ENCODE measurements around the gene UGT1A5.

DNA sequence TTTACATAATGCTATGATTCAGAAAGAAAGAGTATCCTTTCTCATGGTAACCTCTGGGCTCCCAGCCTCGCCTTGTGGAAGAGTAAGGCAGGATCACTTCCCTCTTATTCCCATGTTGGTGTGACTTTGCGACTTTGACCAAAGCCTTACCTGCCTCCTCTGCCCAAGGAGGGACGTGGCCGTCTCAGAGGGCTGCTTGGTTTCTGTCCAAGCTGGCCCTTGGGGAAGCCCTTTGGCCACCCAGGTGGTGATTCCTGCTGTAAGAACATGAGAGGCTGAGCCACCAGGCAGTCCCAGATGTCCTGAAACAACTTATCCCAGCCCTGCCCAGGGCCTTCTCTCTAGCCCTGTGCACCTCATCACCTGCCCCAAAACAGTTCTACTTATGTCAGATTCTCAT lies 14.0 kb upstream of the UGT1A5 start:
- TF ChIP-seq, protein P1, sequence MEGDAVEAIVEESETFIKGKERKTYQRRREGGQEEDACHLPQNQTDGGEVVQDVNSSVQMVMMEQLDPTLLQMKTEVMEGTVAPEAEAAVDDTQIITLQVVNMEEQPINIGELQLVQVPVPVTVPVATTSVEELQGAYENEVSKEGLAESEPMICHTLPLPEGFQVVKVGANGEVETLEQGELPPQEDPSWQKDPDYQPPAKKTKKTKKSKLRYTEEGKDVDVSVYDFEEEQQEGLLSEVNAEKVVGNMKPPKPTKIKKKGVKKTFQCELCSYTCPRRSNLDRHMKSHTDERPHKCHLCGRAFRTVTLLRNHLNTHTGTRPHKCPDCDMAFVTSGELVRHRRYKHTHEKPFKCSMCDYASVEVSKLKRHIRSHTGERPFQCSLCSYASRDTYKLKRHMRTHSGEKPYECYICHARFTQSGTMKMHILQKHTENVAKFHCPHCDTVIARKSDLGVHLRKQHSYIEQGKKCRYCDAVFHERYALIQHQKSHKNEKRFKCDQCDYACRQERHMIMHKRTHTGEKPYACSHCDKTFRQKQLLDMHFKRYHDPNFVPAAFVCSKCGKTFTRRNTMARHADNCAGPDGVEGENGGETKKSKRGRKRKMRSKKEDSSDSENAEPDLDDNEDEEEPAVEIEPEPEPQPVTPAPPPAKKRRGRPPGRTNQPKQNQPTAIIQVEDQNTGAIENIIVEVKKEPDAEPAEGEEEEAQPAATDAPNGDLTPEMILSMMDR (IDR thresholded peaks at IDR 0.05): no peak
- no peak for TF ChIP-seq EP300 (IDR thresholded peaks at IDR 0.05; ENCODE audit: borderline replicate concordance in 1 of 2, low read depth in 1 of 2, low read length in 1 of 2)
- no peak for TF ChIP-seq YY1 (IDR thresholded peaks at IDR 0.05; ENCODE audit: low read depth)
- no peak for TF ChIP-seq SMC3 (IDR thresholded peaks at IDR 0.05; ENCODE audit: low read depth, low read length)
- TF ChIP-seq, protein P2, sequence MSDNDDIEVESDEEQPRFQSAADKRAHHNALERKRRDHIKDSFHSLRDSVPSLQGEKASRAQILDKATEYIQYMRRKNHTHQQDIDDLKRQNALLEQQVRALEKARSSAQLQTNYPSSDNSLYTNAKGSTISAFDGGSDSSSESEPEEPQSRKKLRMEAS (IDR thresholded peaks at IDR 0.05; ENCODE audit: low read depth): no peak
- no peak for TF ChIP-seq FOXM1 (IDR thresholded peaks at IDR 0.05; ENCODE audit: low read depth)
- TF ChIP-seq POLR2AphosphoS5 (IDR thresholded peaks at IDR 0.05; ENCODE audit: low read depth, low read length): no peak
- TF ChIP-seq RFX5 (IDR thresholded peaks at IDR 0.05; ENCODE audit: low read length): no peak
- no peak for TF ChIP-seq EZH2phosphoT487 (IDR thresholded peaks at IDR 0.05; ENCODE audit: borderline replicate concordance, low read depth)
- no peak for TF ChIP-seq RAD21 (IDR thresholded peaks at IDR 0.05; ENCODE audit: low read length)
